Smooth muscle cell (in vitro differentiated cells): ENCODE data around the gene RAI1. TPM values are rescaled to one million over a fixed set of nuclear protein-coding genes. Genes with fewer than 3 reads are reported as not detected.
A peak's percentile ranks its signal among the peaks of the same experiment; 100 is the strongest.
"Not testable (repeated sequence)": the region's sequence is repeated elsewhere in the genome, so short reads cannot be mapped to it uniquely, and the experiment has no call there.

ENCODE experiments used
- DNase-seq: peaks from one replicate; lab custom pipeline; 2025; ENCODE audit not compliant: unreplicated experiment; lab: John Stamatoyannopoulos, UW
- H2AFZ ChIP-seq: fragments of 200-600 bp; sonication (generic); 2 replicates; pipeline ENCODE4 v1.6.0; 2016; ENCODE audit warnings: antibody characterized with exemption, low read depth, mild to moderate bottlenecking
- H3F3A ChIP-seq: fragments of 200-600 bp; sonication (generic); 2 replicates; pipeline ENCODE4 v1.6.0; 2017; ENCODE audit warnings: antibody characterized with exemption, low read depth
- H3K27ac ChIP-seq: fragments of 200-600 bp; sonication (generic); 2 replicates; pipeline ENCODE4 v1.5.1; 2016; ENCODE audit warnings: low read depth, mild to moderate bottlenecking
- H3K27me3 ChIP-seq: fragments of 200-600 bp; sonication (generic); 2 replicates; pipeline ENCODE4 v1.6.1; 2016; ENCODE audit warnings: low read depth, mild to moderate bottlenecking
- H3K36me3 ChIP-seq: fragments of 200-600 bp; sonication (generic); 2 replicates; pipeline ENCODE4 v1.5.1; 2016; ENCODE audit warnings: low read depth
- H3K4me1 ChIP-seq: fragments of 200-600 bp; sonication (generic); 2 replicates; pipeline ENCODE4 v1.5.1; 2016; ENCODE audit warnings: low read depth
- H3K4me2 ChIP-seq: fragments of 200-600 bp; sonication (generic); 2 replicates; pipeline ENCODE4 v1.6.0; 2016; ENCODE audit warnings: mild to moderate bottlenecking
- H3K4me3 ChIP-seq: fragments of 200-600 bp; sonication (generic); 2 replicates; pipeline ENCODE4 v1.5.1; 2016; ENCODE audit warnings: mild to moderate bottlenecking
- H3K79me2 ChIP-seq: fragments of 200-600 bp; sonication (generic); 2 replicates; pipeline ENCODE4 v1.6.0; 2016; ENCODE audit warnings: low read depth, mild to moderate bottlenecking
- H3K9ac ChIP-seq: fragments of 200-600 bp; sonication (generic); 2 replicates; pipeline ENCODE4 v1.6.0; 2016; ENCODE audit warnings: low read depth
- H3K9me3 ChIP-seq: fragments of 200-600 bp; sonication (generic); replicated peaks from 2 replicates; pipeline ENCODE4 v1.5.1; 2016; ENCODE audit warnings: low read depth
- H4K20me1 ChIP-seq: fragments of 200-600 bp; sonication (generic); 2 replicates; pipeline ENCODE4 v1.6.0; 2016; ENCODE audit warnings: low read depth
- WGBS: methylation state at CpG from one replicate; pipeline ENCODE4 v1.1.7; 2016; ENCODE audit warnings: low lambda C conversion rate; 5-methylcytosine and 5-hydroxymethylcytosine counted together
- polyA plus RNA-seq: library from polyadenylated mRNA; unstranded; fragments of >200 nt; fragmentation: Nextera tagmentation; extraction: Ambion mirVana; gene quantifications from 2 replicates; pipeline ENCODE4 v1.2.1, GENCODE V29; 2016
- total RNA-seq: library from RNA; depleted of rRNA; stranded (reverse); fragments of >200 nt; gene quantifications from 2 replicates; pipeline ENCODE4 v1.2.3, GENCODE V29; 2014
- TF ChIP-seq, protein P1 (sequence below): fragments of 200-600 bp; sonication (generic); IDR thresholded peaks from 2 replicates; pipeline ENCODE4 v1.5.1; 2017; ENCODE audit warnings: borderline replicate concordance, mild to moderate bottlenecking, antibody characterized with exemption; ENCODE audit not compliant: insufficient read depth, poor library complexity, severe bottlenecking

RAI1 gene
- total and polyA plus RNA-seq, 2 experiments from 2014 or later = 11.1 to 17.6 TPM

DNA sequence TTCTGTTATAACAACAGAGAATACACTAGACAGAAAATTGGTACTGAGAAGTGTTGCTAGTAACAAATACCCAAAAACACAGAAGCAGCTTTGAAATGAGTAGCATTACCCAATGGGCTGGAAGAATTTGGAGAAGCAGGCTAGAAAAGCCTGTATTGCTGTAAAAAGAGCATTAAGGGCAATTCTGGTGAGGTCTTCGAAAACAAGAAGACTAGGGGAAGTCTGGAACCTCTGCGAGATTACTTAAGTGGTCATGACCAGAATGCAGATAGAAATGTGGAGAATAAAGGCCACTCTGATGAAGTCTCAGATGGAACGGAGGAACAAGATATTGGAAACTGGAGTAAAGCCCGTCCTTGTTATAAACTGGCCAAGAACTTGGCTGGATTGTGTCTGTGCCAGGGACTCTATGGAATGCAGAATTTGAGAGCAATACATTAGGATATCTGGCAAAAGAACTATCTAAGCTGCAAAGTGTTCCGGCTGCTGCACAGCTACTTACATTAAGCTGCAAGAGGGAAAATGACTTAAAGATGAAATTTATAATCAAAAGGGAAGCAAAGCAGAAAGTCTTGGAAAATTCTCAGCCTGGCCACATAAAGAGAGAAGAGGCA lies 44.9 kb upstream of the RAI1 start:
- no peaks in the 10 kb centered on the region for H3F3A ChIP-seq
- no peaks in the 10 kb centered on the region for H3K27me3 ChIP-seq
- no peaks in the 10 kb centered on the region for H3K79me2 ChIP-seq
- H3K4me2 ChIP-seq = no peak overlapping the region
- H4K20me1 ChIP-seq = no peaks in the 10 kb centered on the region
- no peak overlapping the region for H3K9ac ChIP-seq
- H3K4me3 ChIP-seq = no peak overlapping the region
- H3K4me1 ChIP-seq = no peaks in the 10 kb centered on the region
- no peaks in the 10 kb centered on the region for H3K9me3 ChIP-seq
- no peak overlapping the region for H3K27ac ChIP-seq
- WGBS = 76% methylated on average over 5 of the region's 5 CpGs
- no peak for DNase-seq
- no peak overlapping the region for H2AFZ ChIP-seq
- no peaks in the 10 kb centered on the region for H3K36me3 ChIP-seq
- TF ChIP-seq, protein P1, sequence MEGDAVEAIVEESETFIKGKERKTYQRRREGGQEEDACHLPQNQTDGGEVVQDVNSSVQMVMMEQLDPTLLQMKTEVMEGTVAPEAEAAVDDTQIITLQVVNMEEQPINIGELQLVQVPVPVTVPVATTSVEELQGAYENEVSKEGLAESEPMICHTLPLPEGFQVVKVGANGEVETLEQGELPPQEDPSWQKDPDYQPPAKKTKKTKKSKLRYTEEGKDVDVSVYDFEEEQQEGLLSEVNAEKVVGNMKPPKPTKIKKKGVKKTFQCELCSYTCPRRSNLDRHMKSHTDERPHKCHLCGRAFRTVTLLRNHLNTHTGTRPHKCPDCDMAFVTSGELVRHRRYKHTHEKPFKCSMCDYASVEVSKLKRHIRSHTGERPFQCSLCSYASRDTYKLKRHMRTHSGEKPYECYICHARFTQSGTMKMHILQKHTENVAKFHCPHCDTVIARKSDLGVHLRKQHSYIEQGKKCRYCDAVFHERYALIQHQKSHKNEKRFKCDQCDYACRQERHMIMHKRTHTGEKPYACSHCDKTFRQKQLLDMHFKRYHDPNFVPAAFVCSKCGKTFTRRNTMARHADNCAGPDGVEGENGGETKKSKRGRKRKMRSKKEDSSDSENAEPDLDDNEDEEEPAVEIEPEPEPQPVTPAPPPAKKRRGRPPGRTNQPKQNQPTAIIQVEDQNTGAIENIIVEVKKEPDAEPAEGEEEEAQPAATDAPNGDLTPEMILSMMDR = no peak

DNA sequence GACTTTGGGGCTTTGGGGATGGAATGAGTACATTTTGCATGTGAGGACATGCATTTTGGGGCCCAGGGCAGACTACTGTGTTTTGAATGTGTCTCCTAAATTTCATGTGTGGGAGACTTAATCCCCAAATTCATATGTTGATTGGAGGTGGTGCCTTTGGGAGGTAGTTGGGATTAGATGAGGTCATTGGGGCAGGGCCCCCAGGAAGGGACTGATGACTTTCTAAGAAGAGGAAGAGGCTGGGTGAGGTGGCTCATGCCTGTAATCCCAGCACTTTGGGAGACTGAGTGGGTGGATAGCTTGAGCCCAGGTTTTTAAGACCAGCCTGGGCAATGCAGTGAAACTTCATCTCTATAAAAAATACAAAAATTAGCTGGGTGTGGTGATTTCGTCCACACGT lies 42.8 kb upstream of the RAI1 start:
- Histone ChIP-seq H3K79me2 (no peaks in the 10 kb centered on the region), H3K4me1 (no peaks in the 10 kb centered on the region), H3K27ac (no peak overlapping the region), H3K9ac (no peak overlapping the region), H3K27me3 (no peaks in the 10 kb centered on the region), H3K9me3 (no peaks in the 10 kb centered on the region), H2AFZ (no peak overlapping the region), H3K36me3 (no peaks in the 10 kb centered on the region), H3K4me3 (no peak overlapping the region), H3F3A (no peaks in the 10 kb centered on the region), H3K4me2 (no peak overlapping the region), H4K20me1 (no peaks in the 10 kb centered on the region)
- TF ChIP-seq, protein P1 = no peak
- 54% methylated on average over 2 of the region's 2 CpGs for WGBS
- DNase-seq = no peak

DNA sequence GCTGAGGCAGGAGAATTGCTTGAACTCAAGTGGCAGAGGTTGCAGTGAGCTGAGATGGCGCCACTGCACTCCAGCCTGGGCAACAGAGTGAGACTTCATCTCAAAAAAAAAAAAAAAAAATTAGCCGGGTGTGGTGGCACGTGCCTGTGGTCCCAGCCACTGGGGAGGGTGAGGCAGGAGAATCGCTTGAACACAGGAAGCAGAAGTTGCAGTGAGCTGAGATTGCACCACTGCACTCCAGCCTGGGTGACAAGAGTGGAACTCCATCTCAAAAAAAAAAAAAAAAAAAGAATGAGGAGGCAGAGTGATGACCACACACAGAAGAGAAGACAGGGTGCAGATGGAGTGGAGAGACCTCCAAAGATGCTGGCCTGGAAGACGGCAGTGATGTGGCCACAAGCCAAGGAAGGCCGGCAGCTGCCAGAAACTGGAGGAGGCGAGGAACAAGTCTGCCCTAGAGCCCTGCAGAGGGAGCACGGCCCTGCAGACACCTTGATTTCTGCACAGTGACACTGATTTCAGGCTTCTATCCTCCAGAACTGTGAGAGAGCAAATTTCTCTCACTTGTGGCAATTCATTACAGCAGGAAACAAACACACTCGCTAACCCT lies 41.5 kb upstream of the RAI1 start:
- WGBS = 97% methylated on average over 9 of the region's 9 CpGs
- H3K9ac ChIP-seq, DNase-seq: not testable (repeated sequence)

DNA sequence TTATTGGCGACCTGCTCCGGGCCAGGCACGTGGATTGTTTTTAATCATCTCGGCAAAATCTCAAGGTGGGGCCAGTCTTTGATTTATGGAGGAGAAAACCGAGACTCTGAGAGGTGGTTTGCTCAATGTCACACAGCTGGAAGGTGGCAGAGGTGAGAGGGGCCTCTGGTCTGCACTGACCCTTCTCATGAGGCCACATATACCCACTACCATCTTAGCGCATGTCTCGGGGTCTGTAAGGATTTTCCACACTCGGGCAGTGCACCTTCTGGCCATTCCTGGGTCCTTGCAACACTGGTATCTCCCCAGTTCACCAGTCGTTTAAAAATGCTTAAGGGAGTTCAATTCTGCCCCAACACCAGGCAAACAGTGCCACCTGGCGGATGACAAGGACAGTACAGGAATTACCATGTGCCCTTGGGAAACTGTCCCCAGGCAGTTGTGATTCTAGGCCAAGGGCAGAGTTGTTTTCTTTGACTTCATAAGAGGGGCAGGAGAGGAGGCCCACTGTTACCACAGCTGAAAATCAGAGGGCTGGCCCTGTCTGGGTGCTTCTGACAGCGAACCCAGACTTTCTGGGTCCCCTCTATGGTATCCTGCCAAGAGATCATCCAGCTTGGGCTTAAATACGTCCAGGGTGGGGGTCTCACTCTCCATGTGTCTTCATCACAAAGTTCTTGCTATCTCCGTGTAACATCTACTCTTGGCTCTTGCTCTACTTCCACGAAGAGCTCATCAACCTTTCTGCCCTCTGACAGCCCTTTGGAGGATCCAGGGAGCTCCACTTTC lies 39.4 kb upstream of the RAI1 start:
- peak; percentile 20 for DNase-seq
- Histone ChIP-seq H3K9me3 (no peaks in the 10 kb centered on the region), H3K4me2 (no peak overlapping the region), H3K27ac (no peak overlapping the region), H3K27me3 (no peaks in the 10 kb centered on the region), H3K79me2 (no peaks in the 10 kb centered on the region), H3K4me1 (no peaks in the 10 kb centered on the region), H3K4me3 (no peak overlapping the region), H3K36me3 (no peaks in the 10 kb centered on the region), H2AFZ (no peak overlapping the region), H3F3A (no peaks in the 10 kb centered on the region), H4K20me1 (no peaks in the 10 kb centered on the region), H3K9ac (no peak overlapping the region)
- 35% methylated on average over 14 of the region's 14 CpGs for WGBS
- TF ChIP-seq, protein P1 = peak; percentile 88

More for the DNA sequence above, 41.5 kb upstream of the RAI1 start:
- not testable (repeated sequence) for H3F3A ChIP-seq, H4K20me1 ChIP-seq, H3K9me3 ChIP-seq, H3K4me1 ChIP-seq, H3K79me2 ChIP-seq, H3K27me3 ChIP-seq, H2AFZ ChIP-seq, H3K27ac ChIP-seq, H3K36me3 ChIP-seq, H3K4me2 ChIP-seq, H3K4me3 ChIP-seq

DNA sequence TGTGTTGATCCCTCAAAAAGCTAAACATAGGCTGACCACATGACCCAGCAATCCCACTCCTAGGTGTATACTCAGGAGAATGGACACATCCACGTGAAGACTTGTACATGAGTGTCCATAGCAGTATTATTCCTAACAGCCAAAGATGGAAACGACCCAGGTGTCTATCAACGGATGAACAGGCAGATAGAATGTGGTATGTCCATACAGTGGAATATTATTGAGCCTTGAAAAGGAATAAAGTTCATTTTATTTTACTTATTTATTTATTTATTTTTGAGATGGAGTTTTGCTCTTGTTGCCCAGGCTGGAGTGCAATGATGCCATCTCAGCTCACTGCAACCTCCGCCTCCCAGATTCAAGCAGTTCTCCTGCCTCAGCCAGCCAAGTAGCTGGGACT lies 36.1 kb upstream of the RAI1 start:
- H2AFZ ChIP-seq, DNase-seq, H3K79me2 ChIP-seq, H3K27me3 ChIP-seq, H3F3A ChIP-seq, H3K27ac ChIP-seq, H4K20me1 ChIP-seq, H3K4me2 ChIP-seq, H3K36me3 ChIP-seq, H3K4me1 ChIP-seq, H3K4me3 ChIP-seq, H3K9ac ChIP-seq, H3K9me3 ChIP-seq: not testable (repeated sequence)
- 96% methylated on average over 4 of the region's 4 CpGs for WGBS
